Ramos (cell line): ENCODE data around the gene TP53AIP1.

Source experiments
- in situ Hi-C: fragments of 300-500 bp; cut with MboI; formaldehyde crosslinking; loops from one replicate; pipeline ENCODE4 v1.14.3; 2022; ENCODE audit warnings: low sequenced_read_pairs; ENCODE audit not compliant: unreplicated experiment

Gene TP53AIP1

DNA sequence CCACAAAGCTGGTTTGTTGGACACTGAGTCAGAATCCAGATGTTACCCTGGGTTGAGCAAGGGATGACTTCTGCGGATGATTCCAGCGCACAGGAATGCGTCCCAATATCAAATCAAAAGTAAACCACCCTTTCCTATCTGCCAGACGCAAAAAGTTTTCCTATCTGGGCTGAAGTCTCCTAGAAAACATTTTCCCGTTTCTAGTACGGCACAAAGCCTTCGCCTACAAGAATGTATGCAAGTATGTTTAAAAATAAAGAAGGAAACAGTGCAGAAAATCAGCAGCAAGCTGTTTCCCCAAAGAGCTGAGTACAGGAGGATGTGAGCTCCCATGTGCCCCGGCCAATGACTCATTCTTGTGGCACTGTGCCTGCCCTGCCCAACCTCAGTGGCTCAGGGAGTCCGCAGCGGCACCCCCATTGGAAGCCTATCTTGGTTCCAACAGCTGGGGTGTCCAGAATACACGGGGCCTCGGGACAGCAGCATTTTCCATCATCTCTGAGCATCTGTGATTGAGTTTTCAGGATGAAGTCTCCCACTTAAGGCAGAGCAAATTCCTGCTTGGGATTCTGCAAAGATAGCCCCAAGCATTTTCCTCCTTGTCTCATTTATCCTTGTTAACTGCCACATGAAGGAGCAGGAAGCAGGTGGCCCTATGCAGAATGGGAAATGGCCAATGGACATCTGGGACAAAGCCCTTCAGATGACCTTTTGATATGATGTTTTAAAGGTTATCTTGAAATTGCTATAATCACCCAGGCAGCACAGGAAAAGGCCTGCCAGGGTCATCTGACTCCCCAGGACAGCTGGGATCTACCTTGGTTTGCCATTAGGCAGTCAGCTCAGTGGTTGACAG, 34.1 kb downstream of the TP53AIP1 start:
- in situ Hi-C loops: no loop called here

DNA sequence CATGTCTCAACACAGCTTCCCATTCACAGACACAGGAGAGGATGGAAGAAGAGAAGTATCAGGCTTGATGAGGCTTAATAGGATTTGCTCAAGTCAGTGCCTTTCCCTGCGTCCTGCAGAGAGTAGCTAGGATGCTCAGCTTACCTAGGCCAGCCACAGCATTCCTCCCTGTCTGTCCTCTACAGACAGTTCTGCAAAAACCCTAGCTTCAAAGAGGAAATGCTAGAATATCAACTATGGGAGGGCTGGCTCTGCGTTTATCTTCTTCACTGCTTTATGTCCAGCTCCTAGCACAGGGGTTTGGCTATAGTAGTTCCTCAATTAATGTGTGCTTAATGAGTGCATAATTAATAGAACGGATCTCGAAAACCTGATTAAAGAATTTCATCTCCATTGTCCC, 35.1 kb downstream of the TP53AIP1 start:
- in situ Hi-C loops: no loop called here

- in situ Hi-C loops: no loop called here
Observed at GRCh38 chr11:128906185-128907050, 36.3 kb downstream of the TP53AIP1 start.

DNA sequence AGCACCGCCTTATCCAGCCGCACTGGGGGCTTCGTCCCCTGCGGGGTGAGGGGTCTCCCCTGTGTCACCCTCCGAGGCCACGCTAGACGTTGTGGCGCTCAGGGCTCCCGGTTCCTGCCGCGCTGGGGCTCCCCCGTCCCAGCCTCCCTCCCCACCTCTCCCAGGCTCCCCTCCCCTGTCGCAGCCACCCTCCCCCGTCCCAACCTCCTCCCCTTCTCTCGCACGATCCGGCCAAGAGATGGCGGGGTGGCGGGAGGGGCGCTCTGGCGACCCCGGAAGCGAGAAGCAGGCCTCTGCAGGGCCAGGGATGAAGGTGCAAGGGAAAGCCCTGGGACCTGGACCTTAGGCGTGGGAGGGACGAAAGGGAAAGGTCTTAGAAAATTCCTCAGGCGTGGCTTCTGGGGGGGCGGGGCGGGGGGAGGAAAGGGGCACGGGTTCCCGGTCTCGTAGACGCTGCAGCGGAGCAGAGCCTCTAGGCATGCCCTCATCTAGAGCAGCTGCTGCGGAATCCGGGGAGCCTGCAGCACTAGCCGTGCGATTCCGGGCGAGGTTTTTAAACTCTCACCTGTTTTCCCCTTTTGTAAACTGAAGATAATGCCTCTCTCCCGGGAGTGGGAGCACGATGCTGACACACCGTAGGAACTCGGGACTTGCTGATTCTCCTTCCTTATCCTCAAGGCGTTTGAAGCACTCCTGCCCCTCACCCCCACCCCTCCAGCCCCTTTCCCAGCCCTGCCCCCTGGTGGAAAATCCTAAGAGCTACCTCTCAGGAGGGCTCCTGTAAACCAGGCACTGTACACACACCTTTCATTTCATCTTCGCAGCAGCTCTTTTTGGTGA, 37.1 kb downstream of the TP53AIP1 start:
- in situ Hi-C loops: no loop called here

DNA sequence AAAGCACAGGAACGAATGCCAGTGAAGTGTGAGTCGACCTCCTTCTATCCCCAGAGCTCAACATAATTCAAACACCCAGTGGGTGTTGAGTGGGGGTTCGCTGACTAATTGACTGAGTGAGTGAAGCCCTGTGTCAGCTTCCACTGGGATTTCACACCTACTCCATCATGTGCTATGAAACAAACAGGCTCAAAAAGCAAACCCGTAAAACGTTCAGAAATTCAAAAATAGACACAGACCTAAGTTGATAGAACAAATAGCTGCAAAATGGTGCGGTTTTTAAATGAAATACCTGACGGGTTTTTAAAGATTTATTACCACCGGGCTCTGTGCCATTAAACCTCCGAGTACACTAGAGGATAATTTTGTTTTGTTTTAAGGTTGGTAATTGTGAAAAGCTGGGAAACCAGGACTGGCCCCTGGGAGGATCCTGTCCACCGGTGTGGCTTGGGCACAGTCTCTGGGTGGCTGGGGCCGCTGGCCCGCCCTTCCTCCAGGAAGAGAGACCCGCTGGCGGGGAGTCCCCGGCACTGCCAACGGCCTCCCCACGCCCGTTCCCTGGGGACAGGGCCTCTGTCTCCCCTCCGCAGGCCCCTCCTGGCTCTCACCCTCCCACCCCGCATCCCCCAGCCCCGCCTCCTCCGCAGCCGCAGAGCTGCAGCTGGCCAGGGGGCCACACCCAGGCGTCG, 37.9 kb downstream of the TP53AIP1 start:
- in situ Hi-C loops: no loop called here

GRCh38 chr11:128904303-128904655, 38.4 kb downstream of the TP53AIP1 start:
- in situ Hi-C loops: no loop called here

- in situ Hi-C loops: no loop called here
Observed at GRCh38 chr11:128903248-128904061, 39.2 kb downstream of the TP53AIP1 start.

- in situ Hi-C loops: no loop called here
Observed at GRCh38 chr11:128902515-128903066, 40.1 kb downstream of the TP53AIP1 start.

DNA sequence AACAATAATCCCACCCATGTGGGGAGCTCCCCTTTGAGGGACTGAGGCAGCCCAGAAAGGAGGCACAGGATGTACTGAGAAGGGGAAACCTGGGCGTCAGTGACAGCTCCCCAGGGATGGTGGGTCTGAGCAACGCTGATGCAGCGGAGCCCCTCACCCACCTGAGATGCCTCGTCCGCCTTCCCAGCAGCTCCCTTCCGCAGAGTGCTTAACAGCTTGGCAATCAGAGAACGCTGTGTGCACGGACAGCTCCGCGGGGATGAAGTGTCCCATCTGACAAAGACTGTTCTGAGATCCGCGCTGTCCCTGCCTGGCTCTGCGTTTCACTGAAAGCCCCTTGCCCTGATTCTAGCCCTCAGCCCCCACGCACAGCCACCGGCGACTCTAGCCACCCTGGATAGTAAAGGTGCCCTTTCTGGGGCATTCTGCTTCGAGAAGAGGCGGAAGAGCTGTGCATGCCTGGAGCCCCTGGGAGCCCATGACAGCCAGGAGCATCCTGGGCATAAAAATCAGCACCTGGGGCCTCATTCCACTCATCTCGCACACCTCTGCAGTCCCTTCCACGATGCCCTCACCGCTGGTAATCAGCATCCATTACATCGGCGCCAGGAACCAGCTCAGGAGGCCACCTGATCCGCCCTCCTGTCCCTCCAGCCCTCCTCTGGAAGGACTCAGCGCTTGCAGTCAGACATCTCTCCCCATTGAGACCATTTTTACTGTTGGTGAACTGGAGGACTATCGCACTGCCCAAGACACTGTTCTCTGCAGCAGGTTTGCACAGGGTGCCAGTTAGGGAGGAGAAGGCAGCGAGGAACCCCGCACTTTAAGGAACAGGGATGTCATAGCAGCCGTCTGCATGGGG, 40.8 kb downstream of the TP53AIP1 start:
- in situ Hi-C loops: no loop called here

DNA sequence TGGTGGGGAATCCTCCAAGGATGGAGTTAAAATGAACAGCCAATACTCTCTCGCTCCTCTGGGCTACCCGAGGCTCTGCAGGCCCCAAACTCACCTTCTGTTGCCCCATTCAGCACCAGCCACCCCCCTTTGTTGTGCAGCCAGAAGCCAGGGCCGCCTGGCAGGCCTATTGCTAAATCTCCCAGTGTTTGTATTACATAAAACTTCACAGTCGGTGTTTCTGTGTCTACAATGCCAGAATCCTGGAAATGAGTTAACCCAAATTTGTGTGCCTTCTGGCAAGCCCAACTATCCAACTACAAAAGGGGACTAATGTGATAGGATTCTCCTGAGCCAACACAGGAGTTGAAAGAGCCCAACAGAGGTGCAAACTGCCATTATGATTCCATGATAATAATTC, 42.2 kb downstream of the TP53AIP1 start:
- in situ Hi-C loops: no loop called here

- in situ Hi-C loops: no loop called here
Observed at GRCh38 chr11:128898580-128899344, 43.9 kb downstream of the TP53AIP1 start.

- in situ Hi-C loops: no loop called here
Observed at GRCh38 chr11:128897826-128898225, 44.8 kb downstream of the TP53AIP1 start.

DNA sequence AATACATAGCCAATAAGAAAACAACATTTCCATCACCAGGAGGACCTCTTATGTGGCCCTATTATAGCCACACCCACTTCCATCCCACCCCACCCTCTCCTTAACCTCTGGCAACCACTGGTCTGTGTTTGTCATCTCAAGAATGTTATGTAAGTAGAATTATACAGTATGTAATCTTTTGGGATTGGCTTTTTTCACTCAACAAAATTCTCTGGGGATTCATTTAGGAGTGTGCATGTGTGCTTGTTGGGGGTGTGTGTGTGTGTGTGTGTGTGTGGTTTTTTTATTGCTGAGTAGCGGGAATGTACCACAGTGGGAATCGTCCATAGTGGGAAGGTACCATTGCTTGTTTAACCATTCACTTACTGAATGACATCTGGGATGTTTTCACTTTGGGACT, 46.3 kb downstream of the TP53AIP1 start:
- in situ Hi-C loops: no loop called here

- in situ Hi-C loops: no loop called here
Observed at GRCh38 chr11:128895526-128895925, 47.1 kb downstream of the TP53AIP1 start.

DNA sequence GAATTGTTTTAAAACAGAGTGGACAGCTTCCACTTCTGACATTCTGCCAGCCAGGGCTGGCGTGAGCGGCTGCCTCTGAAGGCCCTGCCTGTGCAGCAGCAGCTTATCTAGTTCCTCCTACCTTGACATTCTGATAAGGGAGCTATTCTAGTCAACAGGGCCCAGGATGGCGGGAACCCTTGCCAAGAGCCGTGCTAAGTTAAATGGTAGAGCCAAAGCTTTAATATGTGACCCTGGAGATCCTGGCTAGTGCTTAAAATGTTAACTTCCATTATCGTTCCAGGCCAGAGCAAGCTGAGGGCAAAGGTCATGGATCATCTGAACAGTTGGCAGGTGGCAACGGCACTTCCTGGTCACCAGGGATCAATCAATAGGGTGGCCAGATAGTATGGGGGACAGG, 48.0 kb downstream of the TP53AIP1 start:
- in situ Hi-C loops: no loop called here

- in situ Hi-C loops: no loop called here
Observed at GRCh38 chr11:128894286-128894681, 48.4 kb downstream of the TP53AIP1 start.

GRCh38 chr11:128893578-128894285, 48.9 kb downstream of the TP53AIP1 start:
- in situ Hi-C loops: no loop called here
